DLD1 (cell line): ENCODE results near the gene MSRB1.

ENCODE experiments used
- in situ Hi-C: cut with HindIII; loops from 2 replicates; pipeline ENCODE4 v1.10.0; 2017; ENCODE audit warnings: low sequenced_read_pairs

MSRB1 gene

GRCh38 chr16:1979271-1980029, 36.5 kb upstream of the MSRB1 start:
- in situ Hi-C loops: no loop called here

DNA sequence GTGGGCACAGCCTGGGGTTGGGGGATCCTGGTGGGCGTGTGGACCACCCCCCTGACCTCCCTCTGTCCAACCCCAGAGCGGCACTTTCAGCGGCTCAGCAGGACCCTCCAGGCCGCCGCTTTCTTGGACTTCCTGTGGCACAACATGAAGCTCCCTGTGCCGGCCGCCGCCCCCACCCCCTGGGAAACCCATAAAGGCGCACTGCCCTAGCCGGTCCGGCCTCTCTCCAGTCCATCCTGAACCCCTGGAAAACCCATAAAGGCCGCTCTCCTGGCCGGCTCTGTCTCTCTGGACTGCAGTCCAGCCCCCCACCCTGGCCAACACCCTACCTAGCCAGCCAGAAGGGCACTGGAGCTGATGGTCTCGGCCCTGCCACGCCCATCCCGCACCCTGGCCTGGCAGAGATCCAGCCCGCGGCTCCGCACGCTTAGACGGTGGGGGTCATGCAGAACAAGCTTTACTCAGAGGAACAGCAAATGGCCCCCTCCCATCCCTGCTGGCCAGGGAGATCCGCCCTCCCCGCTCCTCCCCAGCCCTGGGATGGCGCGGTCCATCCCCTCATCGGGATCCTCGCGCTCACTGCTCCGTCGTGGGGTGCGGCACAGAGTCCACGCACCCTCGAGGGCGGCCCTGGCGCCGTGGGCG, 35.6 kb upstream of the MSRB1 start:
- in situ Hi-C loops: no loop called here

DNA sequence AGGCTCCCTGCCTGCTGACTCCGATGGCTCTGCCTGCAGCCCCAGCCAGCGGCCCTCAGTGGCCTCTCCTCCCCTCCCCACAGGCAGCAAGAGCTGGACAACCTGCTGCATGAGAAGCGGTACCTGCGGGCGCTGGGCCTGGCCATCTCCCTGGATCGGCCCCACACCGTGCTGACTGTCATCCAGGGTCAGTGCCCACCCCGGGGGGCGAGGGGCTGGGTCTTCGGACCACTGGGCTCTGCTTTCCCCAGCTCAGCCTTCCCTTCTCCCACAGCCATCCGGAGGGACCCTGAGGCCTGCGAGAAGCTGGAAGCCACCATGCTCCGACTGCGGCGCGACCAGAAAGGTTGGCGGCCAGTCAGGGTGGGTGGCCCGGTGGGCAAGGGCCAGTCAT, 34.9 kb upstream of the MSRB1 start:
- in situ Hi-C loops: no loop called here

DNA sequence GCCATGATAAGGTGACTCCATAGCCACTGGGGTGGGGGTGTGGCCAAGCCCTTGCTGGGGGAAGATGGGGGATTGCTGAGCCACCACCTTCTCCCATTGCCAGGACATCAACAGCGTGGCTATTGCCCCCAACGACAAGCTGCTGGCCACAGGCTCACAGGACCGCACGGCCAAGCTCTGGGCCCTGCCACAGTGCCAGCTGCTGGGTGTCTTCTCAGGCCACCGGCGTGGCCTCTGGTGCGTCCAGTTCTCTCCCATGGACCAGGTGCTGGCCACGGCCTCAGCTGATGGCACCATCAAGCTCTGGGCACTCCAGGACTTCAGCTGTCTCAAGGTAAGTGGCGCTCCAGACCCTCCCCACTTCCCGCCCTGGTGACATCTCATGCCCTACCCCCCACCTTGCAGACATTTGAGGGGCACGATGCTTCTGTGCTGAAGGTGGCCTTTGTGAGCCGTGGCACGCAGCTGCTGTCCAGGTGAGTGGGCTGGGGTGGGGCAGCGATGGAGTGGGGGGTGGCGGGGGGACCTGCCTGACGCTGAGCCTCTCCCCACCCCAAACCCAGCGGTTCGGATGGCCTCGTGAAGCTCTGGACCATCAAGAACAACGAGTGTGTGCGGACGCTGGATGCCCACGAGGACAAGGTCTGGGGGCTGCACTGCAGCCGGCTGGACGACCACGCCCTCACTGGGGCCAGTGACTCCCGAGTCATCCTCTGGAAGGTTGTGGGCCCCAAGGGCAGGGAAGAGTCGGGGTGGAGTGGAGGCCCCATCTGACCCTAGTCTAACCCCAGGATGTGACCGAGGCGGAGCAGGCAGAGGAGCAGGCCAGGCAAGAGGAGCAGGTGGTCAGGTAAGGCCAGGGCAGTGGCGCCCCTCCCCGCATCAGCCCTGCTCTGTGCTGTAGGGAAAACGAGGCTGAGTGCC, 34.2 kb upstream of the MSRB1 start:
- in situ Hi-C loops: no loop called here

- in situ Hi-C loops: no loop called here
Measured at GRCh38 chr16:1976216-1976520, 33.2 kb upstream of the MSRB1 start.

- in situ Hi-C loops: no loop called here
Measured at GRCh38 chr16:1975432-1976215, 32.6 kb upstream of the MSRB1 start.

DNA sequence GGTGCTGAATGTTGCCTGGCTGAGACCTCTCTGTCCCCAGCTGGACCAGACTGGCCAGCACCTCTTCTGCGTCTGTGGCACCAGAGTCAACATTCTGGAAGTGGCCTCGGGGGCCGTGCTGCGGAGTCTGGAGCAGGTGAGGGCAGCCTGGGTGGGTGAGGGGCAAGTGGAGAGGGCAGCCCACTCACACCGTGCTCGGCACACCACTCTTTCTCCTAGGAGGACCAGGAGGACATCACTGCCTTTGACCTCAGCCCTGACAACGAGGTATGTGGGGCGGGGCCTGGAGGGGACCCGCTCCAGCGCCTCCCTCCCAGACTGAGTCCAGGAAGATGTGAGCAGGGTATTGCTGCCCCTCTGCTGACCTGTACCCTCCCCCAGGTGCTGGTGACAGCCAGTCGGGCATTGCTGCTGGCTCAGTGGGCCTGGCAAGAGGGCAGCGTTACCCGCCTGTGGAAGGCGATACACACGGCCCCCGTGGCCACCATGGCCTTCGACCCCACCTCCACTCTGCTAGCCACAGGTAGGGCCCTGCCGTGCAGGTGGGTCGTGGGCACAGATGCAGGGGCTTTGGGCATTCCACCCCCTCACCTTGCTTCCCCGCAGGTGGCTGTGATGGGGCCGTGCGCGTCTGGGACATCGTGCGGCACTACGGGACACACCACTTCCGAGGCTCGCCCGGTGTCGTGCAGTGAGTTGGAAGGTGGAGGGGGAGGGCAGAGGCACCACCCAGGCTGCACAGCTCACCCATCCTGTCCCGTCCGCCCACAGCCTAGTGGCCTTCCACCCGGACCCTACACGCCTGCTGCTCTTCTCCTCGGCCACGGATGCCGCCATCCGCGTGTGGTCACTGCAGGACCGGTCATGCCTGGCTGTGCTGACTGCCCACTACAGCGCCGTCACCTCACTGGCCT, 31.4 kb upstream of the MSRB1 start:
- in situ Hi-C loops: no loop called here

DNA sequence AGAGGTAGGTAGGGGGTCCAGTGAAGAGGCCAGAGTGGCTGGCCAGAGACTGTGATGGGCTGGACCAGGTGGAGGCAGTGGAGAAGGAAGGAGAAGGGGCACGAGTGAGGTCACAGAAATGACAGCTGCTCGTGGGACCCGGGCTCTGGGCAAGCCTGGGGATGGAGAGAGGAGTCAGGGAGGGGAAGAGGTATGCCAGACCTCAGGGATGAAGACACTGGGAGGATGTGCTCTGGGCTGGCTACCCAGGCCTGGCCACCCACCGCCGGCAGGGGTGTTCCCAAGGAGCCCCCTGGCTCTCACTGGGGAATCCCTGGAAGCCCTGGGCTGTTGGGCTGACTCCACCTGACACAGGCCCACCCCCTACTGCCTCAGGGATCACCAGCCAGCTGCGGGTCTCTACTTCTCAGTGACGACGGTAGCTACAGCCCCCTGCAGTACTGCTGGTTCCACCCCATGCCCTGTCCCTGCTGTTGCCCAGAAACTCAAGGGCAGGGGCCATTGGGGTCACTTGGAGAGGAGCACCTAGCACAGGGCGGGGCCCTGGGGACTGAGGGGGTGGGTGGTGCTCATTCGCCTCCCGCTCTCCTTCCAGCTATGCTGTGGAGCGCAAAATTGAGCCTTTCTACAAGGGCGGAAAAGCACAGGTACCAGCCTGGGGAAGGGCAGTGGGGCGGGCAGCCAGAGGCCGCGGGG, 30.6 kb upstream of the MSRB1 start:
- in situ Hi-C loops: no loop called here

GRCh38 chr16:1972490-1972877, 29.5 kb upstream of the MSRB1 start:
- in situ Hi-C loops: no loop called here

DNA sequence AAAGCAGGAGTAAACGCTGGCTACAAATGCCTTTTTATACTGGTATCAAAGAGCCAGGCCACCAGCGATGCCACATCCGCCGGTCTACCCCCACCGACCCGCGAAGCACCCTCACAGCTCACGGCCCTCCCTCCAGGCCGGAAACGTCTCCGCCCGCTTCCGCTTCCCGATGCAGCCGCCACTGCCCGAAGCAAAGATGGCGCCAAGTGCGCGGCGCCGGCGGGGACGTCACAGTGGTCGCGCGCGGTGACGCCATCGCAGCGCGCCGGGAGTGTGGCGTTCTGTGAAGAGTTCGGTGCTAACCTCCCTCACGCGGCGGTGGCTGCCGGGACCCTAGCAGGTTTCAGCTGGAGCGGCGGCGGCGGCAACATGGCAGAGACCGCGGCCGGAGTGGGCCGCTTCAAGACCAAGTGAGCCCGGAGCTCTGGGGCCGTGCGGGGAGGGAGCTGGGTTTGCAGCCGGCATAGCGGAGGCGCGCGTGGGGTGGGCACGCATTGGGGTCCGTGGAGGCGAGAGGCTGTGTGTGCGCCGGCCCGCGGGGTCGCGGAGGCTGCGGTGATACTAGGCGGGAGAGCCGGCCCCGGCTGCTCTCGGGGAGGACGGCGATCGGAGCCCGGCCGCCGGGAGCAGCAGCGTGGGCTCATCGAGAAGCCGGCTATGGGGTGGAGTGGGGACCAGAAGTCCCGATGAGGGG, 28.9 kb upstream of the MSRB1 start, which contains the start of gene TBL3:
Gene TBL3 (plus strand): TSS at position 258 of the 694 bp plus-strand sequence. CDS start 112 bp downstream, at position 370.
- in situ Hi-C loops: no loop called here

- in situ Hi-C loops: no loop called here
Measured at GRCh38 chr16:1968146-1968953, 25.4 kb upstream of the MSRB1 start.

DNA sequence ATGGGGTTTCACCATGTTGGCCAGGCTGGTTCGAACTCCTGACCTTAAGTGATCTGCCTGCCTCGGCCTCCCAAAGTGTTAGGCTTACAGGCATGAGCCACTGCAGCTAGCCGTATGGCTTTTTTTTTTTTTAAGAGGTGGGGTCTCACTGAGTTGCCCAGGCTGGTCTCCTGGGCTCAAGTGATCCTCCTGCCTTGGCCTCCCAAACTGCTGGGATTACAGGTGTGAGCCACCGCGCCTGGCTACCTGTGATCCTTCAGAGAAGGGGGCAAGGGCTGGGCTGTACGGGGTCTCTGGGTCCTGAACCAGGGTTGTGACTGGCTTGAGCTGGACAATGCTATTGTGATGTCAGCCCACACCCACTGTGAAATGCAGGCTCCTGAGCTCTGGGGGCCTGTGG, 23.5 kb upstream of the MSRB1 start, which contains the start of gene RNF151:
Gene RNF151 (plus strand): TSS at position 397 of the 400 bp plus-strand sequence. CDS start 26 bp downstream, outside the sequence.
- in situ Hi-C loops: no loop called here

GRCh38 chr16:1965396-1966001, 22.5 kb upstream of the MSRB1 start:
- in situ Hi-C loops: no loop called here

GRCh38 chr16:1964506-1965395, 21.8 kb upstream of the MSRB1 start, which contains the start of gene RPS2:
RPS2 (minus strand) TSS chr16:1964826; CDS start chr16:1964625, 201 bp downstream.
- in situ Hi-C loops: no loop called here

- in situ Hi-C loops: no loop called here
Measured at GRCh38 chr16:1963806-1964505, 21.0 kb upstream of the MSRB1 start.
